ENCODE measurements around the gene DPYSL5. TPM values are rescaled to one million over a fixed set of nuclear protein-coding genes. Genes with fewer than 3 reads are reported as not detected.

DPYSL5 gene
- total and polyA plus RNA-seq, 2 of the 8 experiments (the other 6 are each of a cell fraction or from before 2014, with no cell fraction given) = 11.9 to 16.4 TPM

GRCh38 chr2:26877276-26877675, 29.3 kb downstream of the DPYSL5 start:
- Histone ChIP-seq H3K79me1 (ENCODE audit: low read depth, low read length) (no peaks in the 10 kb centered on the region), H2BK20ac (ENCODE audit: low read length) (no peak overlapping the region), H2AK5ac (ENCODE audit: low read depth, low read length) (no peak overlapping the region), H4K8ac (ENCODE audit: extremely low read depth, insufficient read depth, low read length) (no peak overlapping the region), H3K14ac (ENCODE audit: insufficient read length) (no peak overlapping the region), H3K56ac (replicated peaks; ENCODE audit: insufficient read length, low read depth, low read length) (no peak overlapping the region), H3K23ac (ENCODE audit: insufficient read length) (no peak overlapping the region), H3K4me2 (ENCODE audit: insufficient read depth in 1 of 2, low read depth in 2 of 2, low read length in 2 of 2) (no peak overlapping the region), H3K18ac (ENCODE audit: extremely low read depth, low read length) (no peak overlapping the region), H3K23me2 (ENCODE audit: low read depth, low read length) (no peaks in the 10 kb centered on the region; the same call in 1 of the 2 replicates), H2BK120ac (replicated peaks; ENCODE audit: low read depth, low read length) (no peak overlapping the region), H3K79me2 (ENCODE audit: control insufficient read depth in 1 of 2, insufficient read depth in 2 of 2, low read length in 2 of 2) (no peaks in the 10 kb centered on the region), H4K91ac (replicated peaks; ENCODE audit: insufficient read length, low read length) (no peak overlapping the region), H2BK12ac (ENCODE audit: low read depth, low read length) (no peak overlapping the region), H3K4me1 (replicated peaks in 1 of 4; ENCODE audit: control insufficient read depth in 3 of 4, insufficient read depth in 4 of 4, low read length in 3 of 4) (no peaks in the 10 kb centered on the region), H2BK15ac (ENCODE audit: low read length) (no peak overlapping the region), H2AFZ (ENCODE audit: low read length) (no peak overlapping the region), H3K9ac (replicated peaks in 1 of 4; ENCODE audit: extremely low read depth in 1 of 4, low read depth in 3 of 4, low read length in 3 of 4) (no peak overlapping the region), H4K20me1 (replicated peaks in 1 of 2; ENCODE audit: control insufficient read depth in 1 of 2, insufficient read depth in 2 of 2, low read length in 2 of 2) (peaks cover 0 to 15% of the 10 kb centered on the region in 2 experiments), H4K5ac (ENCODE audit: insufficient read length, low read depth, low read length) (no peak overlapping the region), H3K27me3 (replicated peaks in 1 of 4; ENCODE audit: control insufficient read depth in 3 of 4, extremely low read depth in 1 of 4, insufficient read depth in 3 of 4, low read length in 3 of 4) (peaks cover 0 to 8% (median 2%) of the 10 kb centered on the region in 4 experiments; a peak in 3 of 7 replicates), H3K4me3 (ENCODE audit: extremely low read depth in 1 of 4, insufficient read depth in 2 of 4, low read depth in 3 of 4, low read length in 4 of 4) (no peak overlapping the region), H3K36me3 (ENCODE audit: control insufficient read depth in 2 of 4, insufficient read depth in 4 of 4, low read length in 3 of 4) (no peaks in the 10 kb centered on the region), H2BK5ac (ENCODE audit: low read depth, low read length) (no peak overlapping the region), H3K27ac (ENCODE audit: low read depth, low read length) (no peak overlapping the region), H3K4ac (replicated peaks; ENCODE audit: insufficient read length, low read depth, low read length) (no peak overlapping the region), H3K9me3 (ENCODE audit: insufficient read depth in 2 of 2, low read depth in 1 of 2, low read length in 1 of 2) (no peaks in the 10 kb centered on the region)
- CTCF ChIA-PET (ENCODE audit: partially characterized antibody) = interaction anchor here (1.3 kb wide), 1 partner anchor 48 kb away, joined by 3 read pairs; no protein-coding TSS in a partner anchor
- no peak for TF ChIP-seq YY1 (IDR thresholded peaks at IDR 0.05; ENCODE audit: low read depth, low read length)
- no peak for TF ChIP-seq RAD21 (IDR thresholded peaks at IDR 0.05 in 1 of 2, conservative IDR thresholded peaks at IDR 0.05 in 1 of 2; ENCODE audit: low read depth in 2 of 2, low read length in 2 of 2)
- no peak for TF ChIP-seq CREB1 (IDR thresholded peaks at IDR 0.05)
- no peak for TF ChIP-seq TCF12 (IDR thresholded peaks at IDR 0.05; ENCODE audit: low read depth, low read length)
- TF ChIP-seq EZH2 (IDR thresholded peaks at IDR 0.05; ENCODE audit: low read depth, low read length, severe bottlenecking) = no peak
- no peak for TF ChIP-seq SIRT6 (IDR thresholded peaks at IDR 0.05; ENCODE audit: low read length)
- TF ChIP-seq SAP30 (IDR thresholded peaks at IDR 0.05; ENCODE audit: insufficient read depth, insufficient replicate concordance, low read length) = no peak
- no peak for TF ChIP-seq SIN3A (conservative IDR thresholded peaks at IDR 0.05 in 1 of 2, IDR thresholded peaks at IDR 0.05 in 1 of 2; ENCODE audit: low read depth in 1 of 2, low read length in 2 of 2)
- no peak for TF ChIP-seq RNF2 (IDR thresholded peaks at IDR 0.05; ENCODE audit: borderline replicate concordance, low read depth, low read length, missing control alignments, poor library complexity, severe bottlenecking)
- FAIRE-seq (no peak), DNase-seq (ENCODE audit: low read depth in 1 of 2, low spot score in 2 of 2) (no peak)
- POLR2A ChIA-PET (ENCODE audit: partially characterized antibody) = no interaction called here
- 91% methylated on average over 2 of the region's 2 CpGs; no CpG with 5 or more reads in 1 of the 2 experiments for WGBS, 2 experiments (ENCODE audit: extremely low coverage in 1 of 2, insufficient coverage in 1 of 2, insufficient read length in 1 of 2, insufficient replicate concordance in 2 of 2, low coverage in 1 of 2, low lambda C conversion rate in 2 of 2, missing lambda C conversion rate in 1 of 2)
